Gastrocnemius medialis (tissue), 4 donors: ENCODE results near the gene ANKRD27. TPM values are rescaled to one million over a fixed set of nuclear protein-coding genes. Genes with fewer than 3 reads are reported as not detected.

ENCODE experiments used
- ATAC-seq, 2 donors: fragments of 150-250 bp; one replicate each; pipeline ENCODE4 v1.9.1; 2016
- DNase-seq, 2 donors: peaks; one replicate each; pipeline ENCODE4 v3.0.0-alpha.2; 2019
- H3K27ac ChIP-seq, 4 donors: fragments of 200-600 bp; sonication (generic); 1 replicate in 1 of 4; 2 replicates in 3 of 4; pipeline ENCODE4 v1.5.1; 2016 to 2018; ENCODE audit warnings: mild to moderate bottlenecking in 2 of 4, moderate library complexity in 1 of 4
- H3K27me3 ChIP-seq, 3 donors: fragments of 200-600 bp; sonication (generic) in 2 of 3; 1 replicate in 1 of 3; 2 replicates in 2 of 3; pipeline versions ENCODE4 v1.5.1 to v1.6.0; 2016 to 2019; ENCODE audit warnings: mild to moderate bottlenecking in 1 of 3, moderate library complexity in 1 of 3
- H3K36me3 ChIP-seq, 2 donors: fragments of 200-600 bp; sonication (generic) in 1 of 2; one replicate each; pipeline ENCODE4 v1.5.1; 2017 to 2018
- H3K4me1 ChIP-seq, 2 donors: fragments of 200-600 bp; sonication (generic) in 1 of 2; one replicate each; pipeline ENCODE4 v1.5.1; 2016 to 2017; ENCODE audit warnings: mild to moderate bottlenecking in 2 of 2
- H3K4me3 ChIP-seq, 4 donors: fragments of 200-600 bp; sonication (generic) in 3 of 4; 1 replicate in 1 of 4; 2 replicates in 3 of 4; pipeline ENCODE4 v1.5.1; 2016 to 2019; ENCODE audit warnings: mild to moderate bottlenecking in 2 of 4
- H3K9me3 ChIP-seq, 3 donors: fragments of 200-600 bp; sonication (generic) in 2 of 3; 1 replicate in 1 of 3; 2 replicates in 2 of 3; pipeline ENCODE4 v1.5.1; 2016 to 2019
- POLR2A ChIP-seq, 2 donors: fragments of 450-650 bp; IDR thresholded peaks; one replicate each; pipeline ENCODE4 v1.6.1; 2017; ENCODE audit warnings: antibody characterized with exemption in 2 of 2, mild to moderate bottlenecking in 2 of 2, moderate library complexity in 2 of 2
- in situ Hi-C, 4 donors: fragments of 200-750 bp; cut with MboI; loops; one replicate each; pipeline versions ENCODE4 v1.15.0 to v1.8.0; 2017; ENCODE audit warnings: low sequenced_read_pairs in 4 of 4
- intact Hi-C: fragments of 100-400 bp; cut with DNase I; formaldehyde crosslinking; loops from one replicate; pipeline ENCODE4 v1.15.1; 2023; ENCODE audit warnings: low total_unique reads
- total RNA-seq, 4 donors: library from RNA; depleted of rRNA; stranded (reverse); fragments of >200 nt; gene quantifications; one replicate each; pipeline versions ENCODE4 v1.1.0 to v1.2.3, GENCODE V29; 2016
- TF ChIP-seq, protein P1 (sequence below), 5 experiments: fragments of 450-650 bp in 3 of 5; fragments of 200-600 bp in 2 of 5; sonication (generic) in 2 of 5; IDR thresholded peaks in 4 of 5; conservative IDR thresholded peaks in 1 of 5; 1 replicate in 4 of 5; 2 replicates in 1 of 5; pipeline ENCODE4 v1.5.1; 2016 to 2019; ENCODE audit warnings: antibody characterized with exemption in 5 of 5, mild to moderate bottlenecking in 3 of 5, moderate library complexity in 3 of 5

The ANKRD27 gene
- total RNA-seq, 4 donors from 2014 or later, result 36.4 to 78.3 (median 53.5) TPM

DNA sequence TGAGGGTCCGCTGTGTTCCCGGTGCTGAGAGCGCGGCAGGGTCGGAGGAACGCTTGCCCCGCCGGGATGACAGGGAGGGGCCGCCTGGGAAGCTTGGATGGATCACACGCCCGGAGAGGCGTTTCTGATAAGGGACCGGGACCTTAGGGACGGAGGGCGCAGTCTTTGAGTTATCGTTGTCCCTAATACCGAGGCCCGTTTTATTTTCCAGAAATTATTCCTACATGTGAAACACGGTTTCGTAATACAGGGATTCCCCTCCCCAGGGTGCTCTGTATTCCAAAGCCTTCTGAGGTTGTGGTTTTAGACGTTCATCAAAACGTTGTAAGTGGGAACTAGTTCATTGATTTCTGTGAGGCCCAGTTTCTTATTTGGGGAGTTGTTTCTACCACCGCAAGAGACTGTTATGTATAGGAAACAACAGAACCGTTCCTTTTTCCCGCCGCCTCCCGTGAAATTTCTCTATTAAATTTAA is 93.2 kb downstream of the ANKRD27 start:
- Histone ChIP-seq H3K4me3 (peak overlapping the region; percentile 70 to 94 (median 78)), H3K27ac (peak overlapping the region; percentile 79 to 92 (median 86)), H3K27me3 (no peaks in the 10 kb centered on the region), H3K9me3 (no peaks in the 10 kb centered on the region), H3K4me1 (peaks cover 7 to 11% of the 10 kb centered on the region in 2 donors), H3K36me3 (peaks cover 0 to 39% of the 10 kb centered on the region in 2 donors)
- ATAC-seq (peak; percentile 26 to 35), DNase-seq (peak in 1 of 2 donors; percentile 6)
- in situ Hi-C loops (loop anchor here in 1 of 4 donors (10.0 kb wide), 1 partner anchor 113 kb away; the partner anchor contains the start of gene NUDT19), intact Hi-C loops (loop anchor here (2.0 to 10.0 kb wide), 5 partner anchors 93 to 1234 kb away; partner anchors contain the start of genes ANKRD27, CEBPG, NUDT19 and RGS9BP)
- TF ChIP-seq, protein P1, sequence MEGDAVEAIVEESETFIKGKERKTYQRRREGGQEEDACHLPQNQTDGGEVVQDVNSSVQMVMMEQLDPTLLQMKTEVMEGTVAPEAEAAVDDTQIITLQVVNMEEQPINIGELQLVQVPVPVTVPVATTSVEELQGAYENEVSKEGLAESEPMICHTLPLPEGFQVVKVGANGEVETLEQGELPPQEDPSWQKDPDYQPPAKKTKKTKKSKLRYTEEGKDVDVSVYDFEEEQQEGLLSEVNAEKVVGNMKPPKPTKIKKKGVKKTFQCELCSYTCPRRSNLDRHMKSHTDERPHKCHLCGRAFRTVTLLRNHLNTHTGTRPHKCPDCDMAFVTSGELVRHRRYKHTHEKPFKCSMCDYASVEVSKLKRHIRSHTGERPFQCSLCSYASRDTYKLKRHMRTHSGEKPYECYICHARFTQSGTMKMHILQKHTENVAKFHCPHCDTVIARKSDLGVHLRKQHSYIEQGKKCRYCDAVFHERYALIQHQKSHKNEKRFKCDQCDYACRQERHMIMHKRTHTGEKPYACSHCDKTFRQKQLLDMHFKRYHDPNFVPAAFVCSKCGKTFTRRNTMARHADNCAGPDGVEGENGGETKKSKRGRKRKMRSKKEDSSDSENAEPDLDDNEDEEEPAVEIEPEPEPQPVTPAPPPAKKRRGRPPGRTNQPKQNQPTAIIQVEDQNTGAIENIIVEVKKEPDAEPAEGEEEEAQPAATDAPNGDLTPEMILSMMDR (IDR thresholded peaks at IDR 0.05 in 4 of 5, conservative IDR thresholded peaks at IDR 0.05 in 1 of 5), result no peak
- no peak for TF ChIP-seq POLR2A (IDR thresholded peaks at IDR 0.05)

DNA sequence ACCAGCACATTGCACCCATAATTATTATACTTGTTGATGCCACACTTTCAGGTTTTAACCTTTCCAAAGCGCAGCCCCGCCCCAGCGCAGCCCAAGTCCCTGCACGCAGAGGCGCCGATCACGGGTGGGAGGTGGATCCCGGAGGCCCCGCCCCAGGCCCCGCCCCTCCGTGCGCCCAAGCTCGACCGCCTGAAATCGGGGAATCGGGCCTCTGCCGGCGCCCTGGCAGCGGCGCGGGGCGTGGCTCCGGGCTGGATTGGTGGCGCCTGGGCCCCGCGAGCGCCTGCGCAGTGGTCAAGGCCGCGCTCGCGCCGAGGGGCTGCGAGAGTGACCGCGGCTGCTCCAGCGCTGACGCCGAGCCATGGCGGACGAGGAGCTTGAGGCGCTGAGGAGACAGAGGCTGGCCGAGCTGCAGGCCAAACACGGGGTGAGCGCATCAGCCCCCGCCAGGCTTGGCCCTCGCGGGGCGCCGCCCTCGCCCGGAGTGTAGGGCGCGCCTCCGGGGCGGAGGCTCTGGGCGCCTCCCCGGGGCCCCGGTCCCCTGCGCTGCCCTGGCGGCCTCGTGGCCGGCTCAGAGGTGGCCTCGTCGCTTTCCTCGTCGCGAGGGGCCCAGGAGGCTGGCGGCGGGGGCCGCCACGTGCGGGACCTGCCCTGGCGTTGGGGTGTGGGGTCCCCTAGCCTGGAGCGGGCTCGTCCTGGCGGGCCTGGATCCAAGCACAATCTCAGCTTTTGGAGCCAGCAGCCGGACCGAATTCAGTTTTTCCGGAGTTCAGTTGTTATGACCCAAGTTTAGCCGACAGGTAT is 93.9 kb downstream of the ANKRD27 start, which contains the start of gene PDCD5:
PDCD5 (plus strand) TSS at position 290 of the 804 bp plus-strand sequence; CDS start at position 362, 72 bp downstream.
- intact Hi-C loops, result loop anchor here (2.0 to 10.0 kb wide), 5 partner anchors 94 to 1234 kb away; partner anchors contain the start of genes ANKRD27, CEBPG, NUDT19 and RGS9BP
- TF ChIP-seq, protein P1 (IDR thresholded peaks at IDR 0.05 in 4 of 5, conservative IDR thresholded peaks at IDR 0.05 in 1 of 5), result no peak
- peak; percentile 83 to 84 for TF ChIP-seq POLR2A (IDR thresholded peaks at IDR 0.05)
- peak; percentile 92 to 94 for DNase-seq
- Histone ChIP-seq H3K27ac (peak within 1 kb of the TSS; percentile 79 to 92 (median 86)), H3K27me3 (no peaks in the 10 kb centered on the region), H3K4me3 (peak within 1 kb of the TSS; percentile 70 to 94 (median 78)), H3K36me3 (peaks cover 0 to 33% of the 10 kb centered on the region in 2 donors), H3K9me3 (no peaks in the 10 kb centered on the region), H3K4me1 (peaks cover 7 to 11% of the 10 kb centered on the region in 2 donors)
- in situ Hi-C loops, result loop anchor here in 1 of 4 donors (10.0 kb wide), 1 partner anchor 114 kb away; the partner anchor contains the start of gene NUDT19
- ATAC-seq, result peak; percentile 93 to 95

DNA sequence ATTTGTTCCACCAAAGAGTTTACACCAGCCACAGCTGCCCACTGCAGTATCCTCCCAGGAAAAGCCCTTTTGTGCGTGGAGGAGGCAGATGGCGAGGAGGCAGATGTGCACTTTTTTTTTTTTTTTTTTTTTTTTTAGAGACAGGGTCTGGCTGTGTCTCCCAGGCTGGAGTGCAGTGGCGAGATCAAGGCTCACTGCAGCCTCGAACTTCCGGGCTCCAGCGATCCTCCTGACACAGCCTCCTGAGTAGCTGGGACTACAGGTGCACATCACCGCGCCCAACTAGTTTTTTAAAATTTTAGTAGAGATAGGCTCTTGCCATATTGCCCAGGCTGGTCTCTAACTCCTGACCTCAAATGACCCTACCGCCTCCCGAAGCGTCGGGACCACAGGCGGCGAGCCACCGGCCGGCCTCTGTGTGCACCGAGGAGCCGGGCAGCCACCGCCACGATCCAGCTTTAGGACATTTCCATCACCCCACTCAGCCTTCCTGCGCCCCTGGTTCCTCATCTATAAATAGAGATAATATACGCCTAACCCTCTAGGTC is 94.6 kb downstream of the ANKRD27 start:
- Histone ChIP-seq H3K27me3 (no peaks in the 10 kb centered on the region), H3K27ac (peak overlapping the region; percentile 79 to 92 (median 86)), H3K4me3 (peak overlapping the region; percentile 70 to 94 (median 78)), H3K36me3 (peaks cover 0 to 26% of the 10 kb centered on the region in 2 donors), H3K4me1 (peaks cover 7 to 11% of the 10 kb centered on the region in 2 donors), H3K9me3 (no peaks in the 10 kb centered on the region)
- no peak for DNase-seq
- no peak for TF ChIP-seq POLR2A (IDR thresholded peaks at IDR 0.05)
- TF ChIP-seq, protein P1 (IDR thresholded peaks at IDR 0.05 in 4 of 5, conservative IDR thresholded peaks at IDR 0.05 in 1 of 5), result no peak
- in situ Hi-C loops (loop anchor here in 1 of 4 donors (10.0 kb wide), 1 partner anchor 114 kb away; the partner anchor contains the start of gene NUDT19), intact Hi-C loops (loop anchor here (2.0 to 10.0 kb wide), 5 partner anchors 94 to 1233 kb away; partner anchors contain the start of genes ANKRD27, CEBPG, NUDT19 and RGS9BP)
- peak; percentile 16 to 40 for ATAC-seq

DNA sequence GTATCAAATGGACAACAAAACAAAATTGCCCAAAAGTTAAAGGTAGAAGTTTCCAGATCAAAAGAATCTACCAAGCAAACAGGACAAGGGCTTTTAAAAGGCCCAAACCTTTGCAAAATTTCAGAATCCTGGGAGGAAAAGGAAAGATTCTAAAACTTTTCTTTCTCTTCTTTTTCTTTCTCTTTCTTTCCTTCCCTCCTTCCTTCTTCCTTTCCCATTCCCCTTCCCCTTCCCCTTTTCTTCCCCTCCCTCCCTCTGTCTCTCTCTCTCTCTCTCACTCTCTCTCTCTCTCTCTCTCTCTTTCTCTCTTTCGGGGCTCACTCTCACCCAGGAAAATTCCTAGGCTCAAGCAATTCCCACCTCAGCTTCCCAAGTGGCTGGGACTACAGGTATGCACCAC is 98.2 kb downstream of the ANKRD27 start:
- in situ Hi-C loops (no loop called here), intact Hi-C loops (no loop called here)
- Histone ChIP-seq H3K27ac (no peak overlapping the region), H3K4me1 (peaks cover under 1 to 3% of the 10 kb centered on the region in 2 donors), H3K4me3 (no peak overlapping the region), H3K9me3 (no peaks in the 10 kb centered on the region), H3K27me3 (no peaks in the 10 kb centered on the region), H3K36me3 (no peaks in the 10 kb centered on the region)
- no peak for ATAC-seq
- DNase-seq, result no peak
- no peak for TF ChIP-seq POLR2A (IDR thresholded peaks at IDR 0.05)
- TF ChIP-seq, protein P1 (IDR thresholded peaks at IDR 0.05 in 4 of 5, conservative IDR thresholded peaks at IDR 0.05 in 1 of 5), result no peak
